NCI-H1105 (cell line): ENCODE results near the gene SRSF1.
"Not testable (repeated sequence)": the region's sequence is repeated elsewhere in the genome, so short reads cannot be mapped to it uniquely, and the experiment has no call there.

Experiments
- DNase-seq: peaks from one replicate; lab custom pipeline; 2025; lab: John Stamatoyannopoulos, UW

The SRSF1 gene

DNA sequence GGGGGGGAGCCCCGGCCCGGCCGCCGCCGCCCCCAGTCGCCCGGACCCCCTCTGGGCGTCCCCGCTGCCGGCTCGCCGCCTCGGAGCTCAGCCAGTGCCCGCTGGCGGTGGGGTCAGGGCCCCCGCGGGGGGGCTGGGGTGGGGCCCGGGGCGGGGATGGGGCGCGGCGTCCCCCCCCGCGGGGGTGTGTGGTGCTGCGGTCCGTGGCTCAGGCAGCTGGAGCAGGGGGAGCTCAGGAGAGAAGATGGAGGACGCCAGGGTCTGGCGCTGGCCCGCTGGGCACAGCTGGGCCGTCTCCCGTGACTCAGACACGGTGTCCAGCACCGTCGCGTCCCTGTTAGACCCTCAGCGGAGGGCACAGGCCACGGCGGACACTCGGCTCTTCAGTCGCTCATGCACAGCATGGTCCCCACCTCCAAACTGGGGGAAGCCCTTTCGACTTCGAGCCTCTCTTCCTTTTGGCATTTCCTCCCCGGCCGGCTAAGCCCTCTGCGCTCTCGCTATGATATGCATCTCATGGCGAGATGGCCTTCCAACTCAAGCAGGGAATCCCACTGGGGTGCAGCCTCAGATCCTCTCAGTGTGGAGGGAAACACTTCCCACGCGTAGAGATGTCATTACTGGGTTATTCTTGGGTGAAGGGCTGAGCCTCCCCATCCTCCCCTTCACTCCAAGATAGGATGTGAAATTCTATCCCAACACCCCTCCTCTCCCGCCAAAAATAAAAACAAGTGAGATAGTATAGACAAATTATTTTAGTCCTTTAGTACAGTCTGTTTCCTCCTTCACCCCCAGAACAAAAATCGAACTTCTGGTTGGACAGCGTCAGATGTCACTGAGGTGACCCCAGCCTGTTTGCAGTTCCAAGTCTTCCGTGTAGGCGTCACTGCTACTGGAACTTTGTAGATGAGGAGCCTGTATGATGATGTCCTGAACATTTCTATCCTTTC lies 18.5 kb downstream of the SRSF1 start:
- DNase-seq, result peak; percentile 49

- DNase-seq, result peak; percentile 72
These were observed 19.3 kb downstream of the SRSF1 start, which contains the start of gene VEZF1 for GRCh38 chr17:57987581-57988300. TSS of gene VEZF1 (minus strand) at chr17:57988254. CDS start at chr17:57988111, 143 bp downstream.

DNA sequence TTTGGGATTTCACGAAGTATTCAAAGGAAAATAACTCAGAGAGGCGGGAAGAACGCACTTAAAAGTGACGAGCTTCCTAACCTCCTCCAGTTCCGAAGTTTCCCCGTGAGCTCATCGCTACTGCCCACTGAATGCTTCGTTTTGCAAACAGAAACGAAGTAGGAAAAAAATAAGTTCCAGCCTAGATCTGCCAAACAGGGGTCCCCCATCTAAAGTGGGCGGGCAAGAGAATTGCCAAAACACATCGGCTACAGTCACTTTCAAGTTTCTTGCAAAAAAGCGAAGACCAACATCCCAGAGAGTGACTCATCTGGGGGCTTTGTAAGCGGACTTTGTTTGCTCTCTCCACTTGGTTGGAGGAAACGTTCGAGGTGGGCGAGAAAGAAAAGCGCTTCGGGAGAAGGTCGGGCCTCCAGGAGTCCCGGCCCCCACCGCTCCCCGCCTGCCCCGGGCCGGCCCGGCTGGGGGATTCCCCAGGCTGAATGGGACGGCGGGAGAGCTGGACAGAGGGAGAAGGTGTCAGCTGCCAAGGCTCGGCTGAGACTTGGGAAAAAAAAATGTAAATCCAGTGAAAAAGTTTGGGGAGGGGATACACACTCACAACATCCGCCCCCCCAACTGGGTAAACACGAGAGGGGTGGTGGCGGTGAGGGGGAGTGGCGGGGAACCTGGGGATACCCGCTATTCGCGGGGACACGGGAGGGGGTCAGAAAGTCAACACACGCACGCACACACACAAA lies 20.0 kb downstream of the SRSF1 start:
- DNase-seq, result no peak

- DNase-seq, result no peak
These were observed 21.4 kb downstream of the SRSF1 start for GRCh38 chr17:57985675-57985974.

DNA sequence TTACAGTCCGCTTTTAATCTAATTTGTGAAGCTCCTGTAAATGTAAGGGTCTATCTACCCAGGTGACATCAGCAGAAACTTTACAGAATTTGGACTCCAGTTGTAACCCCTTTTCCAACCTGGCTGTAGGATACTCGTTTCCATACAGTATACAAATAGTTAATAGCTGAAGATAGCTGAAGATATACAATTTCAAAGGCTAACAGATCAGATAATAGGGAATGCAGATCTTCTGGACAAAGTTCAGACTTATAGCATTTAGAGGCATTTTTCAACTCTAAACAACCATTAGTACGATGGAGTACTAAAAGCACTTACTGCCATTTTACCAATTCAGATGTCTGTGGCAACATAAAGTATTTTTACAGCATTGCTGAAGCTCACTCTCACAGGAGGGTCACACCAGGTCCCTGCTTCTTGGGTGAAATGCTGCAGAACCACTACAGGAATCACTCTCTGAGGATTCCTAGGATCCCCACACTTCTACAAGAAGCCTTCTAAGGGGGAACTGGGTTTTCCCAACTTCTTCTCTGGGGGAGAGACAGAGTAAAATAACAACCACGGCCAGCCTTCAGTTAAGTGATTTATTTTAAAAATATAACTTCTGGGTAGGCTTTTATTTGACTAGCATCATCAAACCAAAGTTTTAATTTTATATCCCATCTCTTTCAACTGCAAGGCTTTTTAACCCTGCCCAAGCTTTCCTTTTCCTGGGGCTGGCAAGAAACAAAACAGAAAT lies 21.9 kb downstream of the SRSF1 start:
- DNase-seq, result no peak

- no peak for DNase-seq
These were observed 22.7 kb downstream of the SRSF1 start for GRCh38 chr17:57984261-57984890.

GRCh38 chr17:57983446-57983845 lies 23.6 kb downstream of the SRSF1 start:
- no peak for DNase-seq

- no peak for DNase-seq
These were observed 24.4 kb downstream of the SRSF1 start for GRCh38 chr17:57982452-57983170.

GRCh38 chr17:57980522-57980921 lies 26.5 kb downstream of the SRSF1 start:
- no peak for DNase-seq

DNA sequence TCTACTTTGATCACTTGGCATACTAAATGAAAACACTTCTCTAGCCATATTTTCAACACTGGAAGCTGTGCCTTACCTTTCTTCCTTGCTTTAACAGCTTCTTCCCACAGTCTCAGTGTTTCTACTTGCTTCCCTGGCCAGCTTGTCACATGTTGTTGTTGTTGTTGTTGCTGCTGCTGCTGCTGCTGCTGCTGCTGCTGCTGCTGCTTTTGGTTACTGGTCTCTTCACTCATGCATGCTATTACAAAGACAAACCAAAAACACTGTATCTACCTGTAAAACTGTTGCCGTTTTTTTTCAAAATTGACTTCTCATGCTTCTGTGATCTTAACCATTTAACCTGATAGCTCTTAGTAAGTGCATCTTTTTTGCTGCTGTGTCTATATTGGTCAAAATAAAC lies 28.0 kb downstream of the SRSF1 start:
- no peak for DNase-seq

- no peak for DNase-seq
These were observed 30.5 kb downstream of the SRSF1 start for GRCh38 chr17:57976594-57976993.

GRCh38 chr17:57975044-57975443 lies 32.0 kb downstream of the SRSF1 start:
- DNase-seq, result no peak

DNA sequence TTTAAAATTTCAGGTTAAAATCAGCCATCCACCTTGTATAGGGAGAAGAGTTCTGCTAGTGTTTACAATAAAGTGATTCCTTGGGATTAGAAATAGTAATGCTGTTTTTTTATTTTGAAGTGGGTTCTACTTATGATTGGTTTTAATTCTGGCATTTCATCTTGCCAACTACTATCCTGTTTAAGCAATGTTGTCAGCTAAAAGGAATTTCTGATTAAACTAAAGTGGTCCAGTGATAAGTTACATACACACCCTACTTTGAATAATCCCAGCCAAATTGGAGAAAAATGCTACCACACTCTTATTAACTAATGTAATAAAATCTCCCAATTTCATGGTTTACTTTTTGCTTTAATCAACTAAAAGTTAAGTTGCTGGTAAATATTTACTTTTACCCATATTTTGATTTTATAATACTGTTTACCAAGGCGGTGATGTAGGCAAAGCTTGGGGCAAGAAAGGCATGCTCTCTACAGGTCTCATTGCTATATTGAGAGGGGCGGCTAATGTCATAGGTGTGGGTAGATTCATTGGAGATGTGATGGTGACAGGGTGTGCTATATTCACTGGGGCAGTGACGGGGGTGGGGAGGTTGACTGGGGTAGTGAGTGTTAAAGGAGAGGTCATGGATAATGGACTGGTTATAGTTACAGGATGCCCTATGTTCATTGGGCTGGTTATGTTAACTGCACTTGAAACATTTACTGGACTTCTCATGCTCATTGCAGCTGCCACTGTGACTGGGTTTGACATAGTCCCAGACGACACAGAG lies 32.8 kb downstream of the SRSF1 start:
- not testable (repeated sequence) for DNase-seq

- DNase-seq, result no peak
These were observed 34.9 kb downstream of the SRSF1 start for GRCh38 chr17:57972151-57972550.

DNA sequence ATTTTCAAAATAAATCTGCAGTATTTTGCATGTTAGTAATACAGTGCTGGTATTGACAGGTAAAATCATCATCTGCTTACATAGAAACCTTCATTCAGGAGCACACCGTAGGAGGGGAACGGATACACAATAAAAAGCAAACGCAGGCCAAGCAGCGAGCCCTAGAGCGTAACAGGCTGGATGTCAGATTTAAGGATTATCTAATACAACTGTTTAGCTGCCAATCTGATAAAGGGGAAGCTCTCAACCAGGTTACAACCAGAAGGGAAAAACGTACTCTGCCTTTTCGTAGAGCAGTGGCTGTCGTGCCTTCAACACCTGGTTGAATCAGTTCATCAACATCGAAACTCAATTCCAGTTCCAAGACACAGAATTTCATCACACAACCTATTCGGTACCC lies 35.5 kb downstream of the SRSF1 start:
- DNase-seq, result no peak

GRCh38 chr17:57970710-57971109 lies 36.3 kb downstream of the SRSF1 start:
- DNase-seq, result no peak

DNA sequence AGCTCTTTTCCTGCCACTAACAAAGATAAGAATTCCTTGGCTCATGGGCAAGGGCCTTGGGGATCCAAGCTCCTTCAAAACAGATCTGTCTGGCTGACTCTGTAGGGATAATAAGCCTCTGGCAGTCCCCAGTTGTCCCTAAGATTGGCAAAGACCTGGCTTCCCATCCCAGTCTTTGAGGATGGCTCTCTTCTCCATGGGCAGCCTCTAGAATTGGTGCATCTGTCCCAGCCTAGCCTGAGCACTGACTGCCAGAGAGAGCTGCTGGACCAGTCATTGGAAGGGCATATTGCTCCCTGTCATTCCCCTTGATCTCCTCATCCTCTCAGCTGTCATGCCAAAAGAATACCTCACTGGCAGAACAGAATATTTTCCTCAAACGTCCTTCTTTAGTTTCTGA lies 38.6 kb downstream of the SRSF1 start:
- no peak for DNase-seq

- no peak for DNase-seq
These were observed 40.2 kb downstream of the SRSF1 start for GRCh38 chr17:57966875-57967274.

GRCh38 chr17:57966246-57966645 lies 40.8 kb downstream of the SRSF1 start:
- DNase-seq, result no peak
